Kidney (tissue), 14 donors: ENCODE measurements around the gene METTL9. TPM values are rescaled to one million over a fixed set of nuclear protein-coding genes. Genes with fewer than 3 reads are reported as not detected.
"Not testable (repeated sequence)": the region's sequence is repeated elsewhere in the genome, so short reads cannot be mapped to it uniquely, and the experiment has no call there.

ENCODE experiments used
- DNase-seq, 5 donors: peaks; one replicate each; pipeline ENCODE4 v3.0.0-alpha.2; 2013 to 2020
- FAIRE-seq: peaks from 2 replicates; lab custom pipeline; 2012; peaks lifted over from hg19 to GRCh38; lab: Jason Lieb, UNC
- H3K27ac ChIP-seq, 2 donors: one replicate each; pipeline ENCODE4 v1.7.0; 2013; ENCODE audit warnings: low read depth in 2 of 2, low read length in 2 of 2, inconsistent platforms in 1 of 2
- H3K27me3 ChIP-seq: one replicate; pipeline ENCODE4 v1.7.1; 2013; ENCODE audit warnings: low read length, inconsistent platforms; ENCODE audit not compliant: control insufficient read depth, insufficient read depth
- H3K36me3 ChIP-seq, 3 donors: one replicate each; pipeline versions ENCODE4 v1.7.0 to v1.7.1; 2013; ENCODE audit warnings: low read length in 3 of 3, control low read depth in 1 of 3, inconsistent platforms in 1 of 3; ENCODE audit not compliant: insufficient read depth in 3 of 3, control insufficient read depth in 2 of 3
- H3K4me1 ChIP-seq, 3 donors: one replicate each; pipeline versions ENCODE4 v1.7.0 to v1.7.1; 2013; ENCODE audit warnings: low read length in 3 of 3, inconsistent platforms in 1 of 3, low read depth in 1 of 3; ENCODE audit not compliant: control insufficient read depth in 2 of 3, insufficient read depth in 2 of 3
- H3K4me3 ChIP-seq, 3 donors: one replicate each; pipeline versions ENCODE4 v1.7.0 to v1.8.1; 2013; ENCODE audit warnings: low read length in 3 of 3, control low read depth in 1 of 3, inconsistent platforms in 1 of 3
- H3K9ac ChIP-seq, 3 donors: one replicate each; pipeline versions ENCODE4 v1.7.0 to v1.7.1; 2013; ENCODE audit warnings: low read length in 3 of 3, control low read depth in 1 of 3, inconsistent platforms in 1 of 3
- H3K9me3 ChIP-seq, 3 donors: one replicate each; pipeline versions ENCODE4 v1.7.0 to v1.7.1; 2013; ENCODE audit warnings: low read length in 3 of 3, control low read depth in 1 of 3, inconsistent platforms in 1 of 3; ENCODE audit not compliant: control insufficient read depth in 2 of 3, insufficient read depth in 1 of 3
- CTCF ChIP-seq: IDR thresholded peaks from 3 replicates; pipeline ENCODE4 v1.5.1; 2012; ENCODE audit warnings: mild to moderate bottlenecking, moderate library complexity, borderline replicate concordance; ENCODE audit not compliant: insufficient read depth; ENCODE audit errors: extremely low read depth
- intact Hi-C: fragments of 100-400 bp; cut with DNase I; formaldehyde crosslinking; loops from one replicate; pipeline ENCODE4 v1.11.1; 2022
- polyA plus RNA-seq: library from polyadenylated mRNA; stranded (reverse); fragments of 350-450 nt; fragmentation: Illumina TruSeq; extraction: RNeasy Lipid Tissue Mini Kit (QIAGEN cat#74804); gene quantifications from one replicate; pipeline ENCODE4 v1.2.3, GENCODE V29; 2014; ENCODE audit warnings: low read depth, low replicate concordance; ENCODE audit not compliant: insufficient read depth
- total RNA-seq: library from RNA; stranded (reverse); fragmentation: NEBNext Ultra II Directional; extraction: Animal tissue kit (Norgen Biotek cat#: 25700); gene quantifications from one replicate; pipeline ENCODE4 v1.2.1, GENCODE V29; 2021
- donor health status: control.
- donor health status: control.
- donor health status: control.
- donor health status: control.
- donor health status: control.
- donor health status: DM: yes; HTN: yes; CAD: no.
- donor health status: Normal renal cell carcinoma (clear cell type).

The METTL9 gene
- total and polyA plus RNA-seq, 2 donors from 2014 or later: 129 to 193 TPM

DNA sequence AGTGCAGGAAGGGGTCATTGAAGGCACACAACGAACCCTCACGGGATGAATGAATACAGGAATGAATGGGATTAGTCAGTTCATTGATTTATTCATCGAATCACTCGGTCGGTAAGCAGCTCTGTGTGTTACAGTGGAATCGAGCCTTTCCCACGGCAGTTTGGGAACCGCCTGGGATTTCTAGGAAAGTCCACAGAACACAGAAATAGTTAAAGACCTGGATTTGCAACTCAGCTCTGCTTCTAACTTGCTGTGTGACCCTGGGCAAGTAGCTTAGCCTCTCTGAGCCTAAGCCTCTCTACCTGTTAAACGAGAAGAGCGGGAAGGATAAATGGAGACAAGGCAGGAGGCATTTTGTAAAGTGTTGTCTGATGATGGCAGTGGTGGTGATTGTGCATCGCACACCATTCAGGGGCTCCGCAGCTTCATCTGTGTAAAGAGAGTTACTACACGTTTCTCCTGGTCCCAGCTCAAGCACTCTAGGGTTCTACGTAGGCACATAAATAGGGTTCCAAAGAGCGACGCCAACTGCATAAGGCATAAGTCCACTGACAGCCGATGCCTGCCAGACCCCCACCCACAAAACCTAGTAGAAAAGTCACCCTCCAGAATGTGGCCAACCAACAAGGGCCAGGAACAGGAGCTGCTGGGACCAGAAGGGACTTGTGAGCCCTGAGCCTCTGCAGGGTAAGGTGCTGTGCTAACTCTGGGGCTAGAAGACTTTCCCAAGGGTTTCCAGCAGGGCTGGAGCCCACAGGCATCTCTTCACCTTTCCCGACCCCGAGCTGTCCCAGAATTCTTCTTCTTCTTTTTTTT lies 45.7 kb upstream of the METTL9 start:
- H3K9me3 ChIP-seq, H3K4me1 ChIP-seq, H3K27me3 ChIP-seq, H3K27ac ChIP-seq, H3K36me3 ChIP-seq, intact Hi-C loops, H3K4me3 ChIP-seq, H3K9ac ChIP-seq, FAIRE-seq: not testable (repeated sequence)
- peak in 4 of 5 donors; percentile 17 to 48 (median 23) for DNase-seq

DNA sequence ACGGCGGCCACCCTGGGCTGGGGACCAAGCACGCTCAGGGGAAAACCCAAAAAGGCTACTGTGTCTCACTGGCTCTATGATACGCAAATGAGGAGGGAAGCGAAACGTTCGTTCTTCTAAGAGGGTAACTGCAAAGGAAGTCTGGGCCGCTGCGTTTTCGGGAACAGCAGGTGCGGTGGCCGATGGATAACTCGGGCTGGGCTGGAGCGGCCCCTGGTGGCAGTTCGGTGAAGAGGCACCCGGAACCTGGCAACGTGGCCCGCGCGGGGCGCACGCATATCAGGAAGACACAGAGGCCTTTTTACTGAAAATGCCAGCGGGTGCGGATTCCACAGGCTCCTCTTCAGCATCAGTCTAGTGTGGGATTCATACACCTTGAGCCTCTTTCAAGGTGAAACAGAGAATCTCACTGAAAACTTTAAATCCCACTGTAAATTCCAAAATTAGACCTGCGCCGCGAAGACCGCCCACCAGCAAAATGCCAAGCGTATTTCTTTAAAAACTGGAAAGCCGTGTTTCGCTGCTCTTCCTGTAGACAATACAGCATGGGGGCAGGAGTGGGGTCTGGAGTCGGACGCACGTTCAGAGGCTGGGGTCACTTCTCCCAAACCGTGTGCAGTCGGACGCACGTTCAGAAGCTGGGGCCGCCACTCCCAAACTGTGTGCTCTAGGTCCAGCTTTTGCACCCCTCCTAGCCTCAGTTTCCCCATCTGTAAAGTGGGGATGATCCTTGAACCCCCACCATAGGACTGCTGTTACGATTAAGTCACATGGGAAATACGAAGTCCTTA lies 44.4 kb upstream of the METTL9 start:
- Histone ChIP-seq H3K36me3 (no peaks in the 10 kb centered on the region), H3K9me3 (no peaks in the 10 kb centered on the region), H3K27ac (no peak overlapping the region), H3K4me1 (peaks cover 0 to 5% (median 0%) of the 10 kb centered on the region in 3 donors), H3K9ac (peak overlapping the region in 2 of 3 donors; percentile 46 to 71), H3K27me3 (no peaks in the 10 kb centered on the region), H3K4me3 (peak overlapping the region in 2 of 3 donors; percentile 39 to 47)
- no peak for FAIRE-seq
- peak; percentile 86 to 96 (median 89) for DNase-seq
- intact Hi-C loops: no loop called here
- peak; percentile 99 for TF ChIP-seq CTCF

- DNase-seq: peak in 2 of 5 donors; percentile 33 to 75
- H3K27ac ChIP-seq, FAIRE-seq, H3K9me3 ChIP-seq, H3K9ac ChIP-seq, H3K27me3 ChIP-seq, intact Hi-C loops, H3K4me3 ChIP-seq, H3K4me1 ChIP-seq, H3K36me3 ChIP-seq: not testable (repeated sequence)
Observed at GRCh38 chr16:21555621-21556020, 43.8 kb upstream of the METTL9 start.

GRCh38 chr16:21556026-21556595 lies 43.3 kb upstream of the METTL9 start:
- H3K27me3 ChIP-seq, FAIRE-seq, H3K36me3 ChIP-seq, H3K27ac ChIP-seq, H3K9me3 ChIP-seq, H3K4me3 ChIP-seq, H3K9ac ChIP-seq, intact Hi-C loops, H3K4me1 ChIP-seq: not testable (repeated sequence)
- peak in 2 of 5 donors; percentile 11 to 24 for DNase-seq

DNA sequence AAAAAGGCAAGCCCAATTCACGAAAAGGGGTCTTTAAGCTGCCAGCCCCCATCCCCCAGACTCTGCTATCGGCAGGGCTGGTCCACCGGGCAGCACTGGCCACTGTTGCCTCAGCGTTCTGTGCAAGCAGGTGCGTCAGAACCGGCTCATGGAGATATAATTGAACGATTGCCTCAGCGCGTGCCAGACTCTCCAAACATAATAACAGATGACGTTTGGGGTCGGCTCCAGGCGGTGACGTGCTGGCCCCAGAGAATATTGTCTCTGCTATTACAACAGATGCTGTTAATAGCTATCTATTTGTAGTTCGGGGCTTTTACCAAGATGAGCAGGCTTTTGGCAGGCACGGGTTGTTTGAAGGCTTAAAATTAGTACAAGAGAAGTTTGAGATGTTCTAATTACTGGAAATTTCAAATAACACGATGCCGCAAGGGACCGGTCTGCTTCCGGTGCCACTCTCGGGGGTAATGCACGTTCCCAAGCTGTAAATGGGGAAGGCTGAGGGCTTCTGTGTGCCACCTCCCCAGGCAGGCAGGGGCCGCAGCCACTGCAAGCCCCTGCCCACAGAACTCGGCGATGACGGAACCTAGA lies 42.6 kb upstream of the METTL9 start:
- DNase-seq: peak in 2 of 5 donors; percentile 57 to 87
- H3K4me1 ChIP-seq, FAIRE-seq, H3K27me3 ChIP-seq, H3K9ac ChIP-seq, intact Hi-C loops, H3K9me3 ChIP-seq, H3K27ac ChIP-seq, H3K4me3 ChIP-seq, H3K36me3 ChIP-seq: not testable (repeated sequence)
